OCI-LY1 (cell line): ENCODE results near the gene CAMTA1.

Experiments used
- H2AFZ ChIP-seq: fragments of 200-600 bp; sonication (generic), shearing (Covaris generic); 2 replicates; pipeline ENCODE4 v1.6.0; 2014; ENCODE audit warnings: antibody characterized with exemption, mild to moderate bottlenecking, low read length
- H3F3A ChIP-seq: fragments of 200-600 bp; sonication (generic), shearing (Covaris generic); 2 replicates; pipeline ENCODE4 v1.6.0; 2014; ENCODE audit warnings: mild to moderate bottlenecking, antibody characterized with exemption, low read length, moderate library complexity; ENCODE audit not compliant: insufficient read depth
- H3K27ac ChIP-seq: fragments of 200-600 bp; sonication (generic); 2 replicates; pipeline ENCODE4 v1.5.1; 2014; ENCODE audit warnings: low read length, mixed run types, mild to moderate bottlenecking, low read depth; ENCODE audit not compliant: poor library complexity, severe bottlenecking
- H3K27me3 ChIP-seq: fragments of 200-600 bp; sonication (generic); 2 replicates; pipeline ENCODE4 v1.6.0; 2014; ENCODE audit warnings: antibody characterized with exemption, mild to moderate bottlenecking, low read length, moderate library complexity; ENCODE audit not compliant: insufficient read depth
- H3K36me3 ChIP-seq: fragments of 200-600 bp; sonication (generic); 2 replicates; pipeline ENCODE4 v1.6.1; 2014; ENCODE audit warnings: mild to moderate bottlenecking, antibody characterized with exemption, low read length, moderate library complexity, mixed read lengths; ENCODE audit not compliant: insufficient read depth
- H3K4me1 ChIP-seq: fragments of 200-600 bp; sonication (generic); 2 replicates; pipeline ENCODE4 v1.5.1; 2014; ENCODE audit warnings: mild to moderate bottlenecking, low read length, moderate library complexity; ENCODE audit not compliant: insufficient read depth, severe bottlenecking
- H3K4me2 ChIP-seq: fragments of 200-600 bp; sonication (generic), shearing (Covaris generic); 2 replicates; pipeline ENCODE4 v1.6.1; 2014; ENCODE audit warnings: low read length
- H3K4me3 ChIP-seq: fragments of 200-600 bp; sonication (generic); 2 replicates; pipeline ENCODE4 v1.5.1; 2014; ENCODE audit warnings: low read length, low read depth, mild to moderate bottlenecking, mixed read lengths; ENCODE audit not compliant: poor library complexity, severe bottlenecking
- H3K79me2 ChIP-seq: fragments of 200-600 bp; shearing (Covaris generic); 2 replicates; pipeline ENCODE4 v1.6.1; 2016; ENCODE audit warnings: mixed run types, low read length, mixed read lengths; ENCODE audit not compliant: insufficient read depth
- H3K9ac ChIP-seq: fragments of 200-600 bp; sonication (generic), shearing (Covaris generic); 2 replicates; pipeline ENCODE4 v1.6.1; 2014; ENCODE audit warnings: mild to moderate bottlenecking, low read length, mixed read lengths
- H3K9me2 ChIP-seq: fragments of 200-600 bp; sonication (generic), shearing (Covaris generic); 2 replicates; pipeline ENCODE4 v1.6.1; 2014; ENCODE audit warnings: low read depth, mild to moderate bottlenecking, low read length, mixed read lengths
- H3K9me3 ChIP-seq: fragments of 200-600 bp; shearing (Covaris generic); 2 replicates; pipeline ENCODE4 v1.6.1; 2014; ENCODE audit warnings: low read length, mixed read lengths
- H4K20me1 ChIP-seq: fragments of 200-600 bp; sonication (generic), shearing (Covaris generic); 2 replicates; pipeline ENCODE4 v1.6.0; 2016; ENCODE audit warnings: mild to moderate bottlenecking, low read length; ENCODE audit not compliant: insufficient read depth
- CTCF ChIP-seq: fragments of 200-600 bp; sonication (generic), shearing (Covaris generic); IDR thresholded peaks from 2 replicates; pipeline ENCODE4 v1.5.1; 2017; ENCODE audit warnings: mild to moderate bottlenecking, antibody characterized with exemption, low read length, moderate library complexity, mixed read lengths
- EZH2 ChIP-seq: fragments of 200-600 bp; sonication (generic), shearing (Covaris generic); IDR thresholded peaks from 2 replicates; pipeline ENCODE4 v1.8.0; 2017; ENCODE audit warnings: borderline replicate concordance, mixed run types, mild to moderate bottlenecking, antibody characterized with exemption, low read length, moderate library complexity, mixed read lengths

CAMTA1 gene

DNA sequence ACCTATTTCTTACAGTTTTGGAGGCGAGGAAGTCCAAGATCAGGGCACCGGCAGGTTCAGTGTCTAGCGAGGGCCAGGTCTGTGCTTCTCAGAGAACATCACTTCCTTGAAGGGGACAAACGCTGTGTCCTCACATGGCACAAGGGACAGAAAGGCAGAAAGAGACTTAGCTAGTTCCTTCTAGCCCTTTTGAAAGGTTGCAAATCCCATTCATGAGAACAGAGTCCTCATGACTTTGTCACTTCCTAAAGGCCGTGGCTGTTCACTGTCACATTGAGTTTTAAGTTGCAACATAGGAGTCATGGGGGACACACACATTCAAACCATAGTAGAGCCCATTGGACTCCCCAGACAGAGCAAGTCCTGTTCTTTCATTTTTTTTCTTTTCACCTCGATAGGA, 1026.2 kb downstream of the CAMTA1 start:
- H3K27me3 ChIP-seq = 0 out of 2 replicates have a peak, but pooled peaks cover 5% of the 10 kb centered on the region
- H3K4me3 ChIP-seq = no peak overlapping the region
- H3F3A ChIP-seq = no peaks in the 10 kb centered on the region
- TF ChIP-seq EZH2 (no peak), CTCF (no peak)
- no peaks in the 10 kb centered on the region; the same call in 1 of the 2 replicates for H3K36me3 ChIP-seq
- no peaks in the 10 kb centered on the region for H3K4me1 ChIP-seq
- no peaks in the 10 kb centered on the region for H3K79me2 ChIP-seq
- no peak overlapping the region for H3K4me2 ChIP-seq
- H2AFZ ChIP-seq = no peak overlapping the region
- H3K9me2 ChIP-seq = no peaks in the 10 kb centered on the region
- no peaks in the 10 kb centered on the region for H4K20me1 ChIP-seq
- H3K9me3 ChIP-seq = peaks cover 10% of the 10 kb centered on the region
- H3K27ac ChIP-seq = no peak overlapping the region
- H3K9ac ChIP-seq = no peak overlapping the region

GRCh38 chr1:7813677-7814373, 1028.6 kb downstream of the CAMTA1 start:
- no peaks in the 10 kb centered on the region for H3F3A ChIP-seq
- H3K9me2 ChIP-seq = no peaks in the 10 kb centered on the region
- H3K4me2 ChIP-seq = no peak overlapping the region
- no peaks in the 10 kb centered on the region for H3K79me2 ChIP-seq
- no peak overlapping the region for H2AFZ ChIP-seq
- H3K27ac ChIP-seq = no peak overlapping the region
- TF ChIP-seq CTCF (no peak), EZH2 (no peak)
- H3K27me3 ChIP-seq = 0 out of 2 replicates have a peak, but pooled peaks cover 5% of the 10 kb centered on the region
- H4K20me1 ChIP-seq = no peaks in the 10 kb centered on the region
- no peaks in the 10 kb centered on the region for H3K4me1 ChIP-seq
- H3K36me3 ChIP-seq = no peaks in the 10 kb centered on the region; the same call in 1 of the 2 replicates
- H3K9ac ChIP-seq = no peak overlapping the region
- peaks cover 10% of the 10 kb centered on the region for H3K9me3 ChIP-seq
- H3K4me3 ChIP-seq = no peak overlapping the region
